Activated naive CD8-positive, alpha-beta T cell treated with anti-CD3 and anti-CD28 coated beads, Interleukin-2, amount 10 ng/mL, durations not matched to agents 7 days and 5 days (primary cell): ENCODE measurements around the gene TMEM26. TPM values are rescaled to one million over a fixed set of nuclear protein-coding genes. Genes with fewer than 3 reads are reported as not detected.
A peak's percentile ranks its signal among the peaks of the same experiment; 100 is the strongest.
"Not testable (repeated sequence)": the region's sequence is repeated elsewhere in the genome, so short reads cannot be mapped to it uniquely, and the experiment has no call there.

Source experiments
- ATAC-seq: fragments of 150-1000 bp; cut with Tn5 transposase; one replicate; pipeline ENCODE4 v1.10.0; 2021; ENCODE audit warnings: low read depth, moderate library complexity
- POLR2A ChIA-PET: fragments of 350-600 bp; sonication (Branson Sonifier 250); formaldehyde crosslinking; loops from one replicate; lab custom pipeline; 2021; ENCODE audit warnings: antibody characterized with exemption; lab: Charles Lee
- DNase-seq: peaks from one replicate; pipeline ENCODE4 v3.0.0; 2021
- H3K27ac Mint-ChIP-seq: one replicate; pipeline ENCODE4 v1.8.0; 2022; ENCODE audit warnings: mild to moderate bottlenecking, mixed read lengths
- H3K27me3 Mint-ChIP-seq: one replicate; pipeline ENCODE4 v1.8.0; 2022; ENCODE audit warnings: mild to moderate bottlenecking, moderate library complexity, mixed read lengths
- H3K36me3 Mint-ChIP-seq: one replicate; pipeline ENCODE4 v1.8.0; 2021; ENCODE audit warnings: mild to moderate bottlenecking, mixed read lengths
- H3K4me1 Mint-ChIP-seq: one replicate; pipeline ENCODE4 v1.8.0; 2021; ENCODE audit warnings: mixed read lengths
- H3K4me3 Mint-ChIP-seq: one replicate; pipeline ENCODE4 v1.8.0; 2022; ENCODE audit warnings: mild to moderate bottlenecking, moderate library complexity, mixed read lengths
- H3K9me3 Mint-ChIP-seq: one replicate; pipeline ENCODE4 v1.8.0; 2021; ENCODE audit warnings: mixed read lengths
- total RNA-seq, 2 experiments: library from RNA; stranded (reverse); gene quantifications; one replicate each; pipeline ENCODE4 v1.2.3, GENCODE V29; 2021

Gene TMEM26
- total RNA-seq, 2 experiments from 2014 or later, result not detected

DNA sequence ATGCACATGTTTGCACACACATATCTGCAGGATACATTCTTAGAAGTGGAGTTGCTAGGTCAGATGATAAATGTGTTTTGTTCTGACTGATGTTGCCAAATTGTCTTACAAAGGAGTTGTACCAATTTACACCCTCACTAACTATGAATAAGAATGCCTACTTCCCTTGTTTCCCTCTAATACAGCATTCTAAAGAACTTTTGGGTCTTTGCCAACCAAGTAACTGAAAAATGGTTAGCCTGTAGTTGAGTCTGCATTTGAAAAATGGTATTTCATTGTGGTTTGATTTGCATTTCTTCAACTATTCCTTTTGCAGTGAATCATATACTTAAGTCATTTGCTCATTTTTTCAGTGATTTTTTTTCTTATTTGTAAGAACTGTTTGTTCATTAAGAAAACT lies 48.4 kb downstream of the TMEM26 start:
- ATAC-seq (no peak), DNase-seq (no peak)
- Mint-ChIP-seq H3K9me3 (no peaks in the 10 kb centered on the region), H3K4me3 (no peak overlapping the region), H3K4me1 (no peaks in the 10 kb centered on the region), H3K27me3 (peaks cover 2% of the 10 kb centered on the region), H3K36me3 (no peaks in the 10 kb centered on the region), H3K27ac (no peak overlapping the region)
- POLR2A ChIA-PET, result no interaction called here

DNA sequence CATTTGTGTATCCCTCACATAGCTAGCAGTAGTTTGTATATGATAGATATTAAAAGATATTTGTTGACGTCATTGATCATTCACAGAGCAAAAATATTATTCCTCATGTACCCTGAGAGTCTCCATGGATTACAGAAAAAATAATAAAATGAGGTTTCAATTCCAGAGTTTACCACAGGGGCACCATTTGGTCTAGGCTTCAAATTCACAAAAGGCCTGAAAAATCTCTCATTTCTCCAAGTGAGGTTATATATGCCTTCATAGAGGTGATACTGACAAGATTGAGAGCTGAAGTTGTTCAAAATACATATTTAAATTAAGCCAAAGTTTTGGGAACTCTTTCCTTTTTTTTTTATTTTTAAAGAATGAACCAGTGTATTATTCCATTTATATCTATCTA lies 52.7 kb downstream of the TMEM26 start:
- no peaks in the 10 kb centered on the region for H3K27me3 Mint-ChIP-seq
- ATAC-seq, result no peak
- no peak for DNase-seq
- H3K4me1 Mint-ChIP-seq, result peaks cover 4% of the 10 kb centered on the region
- peaks cover 3% of the 10 kb centered on the region for H3K36me3 Mint-ChIP-seq
- no peak overlapping the region for H3K27ac Mint-ChIP-seq
- POLR2A ChIA-PET, result no interaction called here
- no peak overlapping the region for H3K4me3 Mint-ChIP-seq
- H3K9me3 Mint-ChIP-seq, result no peaks in the 10 kb centered on the region

DNA sequence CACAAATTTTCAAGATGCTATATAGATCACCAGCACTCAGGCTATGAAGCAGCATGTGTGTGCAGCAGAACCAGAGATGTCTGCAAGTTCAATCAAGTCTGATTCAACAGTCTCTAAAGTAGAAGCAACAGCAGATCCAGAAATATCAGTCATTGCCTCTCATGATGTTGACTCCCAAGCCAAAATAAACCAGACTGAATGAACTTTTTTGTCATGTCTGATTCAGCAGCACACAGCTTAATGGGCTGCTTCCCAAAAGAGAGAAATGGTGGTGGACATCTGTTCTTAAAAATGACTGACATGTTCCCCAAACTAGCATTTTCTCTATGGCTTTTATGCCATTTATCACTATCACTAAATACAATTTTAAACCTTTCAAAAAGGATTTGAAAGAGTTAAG lies 53.8 kb downstream of the TMEM26 start:
- Mint-ChIP-seq H3K27ac (no peak overlapping the region), H3K27me3 (no peaks in the 10 kb centered on the region), H3K36me3 (peaks cover 3% of the 10 kb centered on the region), H3K4me1 (peaks cover 4% of the 10 kb centered on the region), H3K9me3 (no peaks in the 10 kb centered on the region), H3K4me3 (no peak overlapping the region)
- ATAC-seq, result no peak
- no peak for DNase-seq
- POLR2A ChIA-PET, result no interaction called here

DNA sequence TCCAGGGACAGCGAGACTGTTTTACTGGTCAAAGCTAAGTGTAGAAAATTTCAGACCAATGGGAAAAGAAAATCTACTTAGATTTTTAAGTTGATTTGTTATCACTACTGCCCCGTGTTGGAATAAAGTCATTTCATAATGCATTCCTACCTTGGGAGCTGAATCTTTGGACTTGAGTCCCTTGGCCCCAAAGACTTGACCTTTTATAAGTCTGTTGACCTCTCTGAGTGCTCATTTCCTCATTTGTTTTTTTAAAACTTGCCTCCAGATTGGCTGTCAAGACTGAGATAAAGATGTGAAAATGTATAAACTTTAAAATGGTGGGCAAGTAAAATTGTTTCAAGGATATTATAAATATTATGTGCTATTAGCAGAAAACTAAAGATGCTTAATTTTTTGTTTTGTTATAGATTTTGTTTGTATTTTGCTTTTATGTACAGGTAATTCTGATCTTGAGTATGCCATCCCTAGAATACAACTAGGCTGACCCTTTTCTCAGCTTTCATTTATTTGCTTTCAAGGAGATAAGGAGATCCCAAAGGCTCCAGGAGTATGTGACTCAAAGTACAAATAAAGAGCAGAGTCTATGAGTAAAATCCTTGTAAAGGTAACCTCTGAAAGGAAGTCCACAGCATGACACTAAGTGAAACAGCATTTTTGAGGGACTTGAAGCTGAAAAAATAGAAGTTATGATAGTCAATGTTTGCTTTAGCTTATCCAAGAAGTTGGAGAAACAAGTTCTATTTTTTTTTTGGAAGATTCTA lies 54.6 kb downstream of the TMEM26 start:
- Mint-ChIP-seq H3K27ac (no peak overlapping the region), H3K4me3 (no peak overlapping the region), H3K4me1 (peaks cover 4% of the 10 kb centered on the region), H3K27me3 (no peaks in the 10 kb centered on the region), H3K9me3 (peaks cover 2% of the 10 kb centered on the region), H3K36me3 (peaks cover 3% of the 10 kb centered on the region)
- DNase-seq (no peak), ATAC-seq (no peak)
- POLR2A ChIA-PET, result no interaction called here

DNA sequence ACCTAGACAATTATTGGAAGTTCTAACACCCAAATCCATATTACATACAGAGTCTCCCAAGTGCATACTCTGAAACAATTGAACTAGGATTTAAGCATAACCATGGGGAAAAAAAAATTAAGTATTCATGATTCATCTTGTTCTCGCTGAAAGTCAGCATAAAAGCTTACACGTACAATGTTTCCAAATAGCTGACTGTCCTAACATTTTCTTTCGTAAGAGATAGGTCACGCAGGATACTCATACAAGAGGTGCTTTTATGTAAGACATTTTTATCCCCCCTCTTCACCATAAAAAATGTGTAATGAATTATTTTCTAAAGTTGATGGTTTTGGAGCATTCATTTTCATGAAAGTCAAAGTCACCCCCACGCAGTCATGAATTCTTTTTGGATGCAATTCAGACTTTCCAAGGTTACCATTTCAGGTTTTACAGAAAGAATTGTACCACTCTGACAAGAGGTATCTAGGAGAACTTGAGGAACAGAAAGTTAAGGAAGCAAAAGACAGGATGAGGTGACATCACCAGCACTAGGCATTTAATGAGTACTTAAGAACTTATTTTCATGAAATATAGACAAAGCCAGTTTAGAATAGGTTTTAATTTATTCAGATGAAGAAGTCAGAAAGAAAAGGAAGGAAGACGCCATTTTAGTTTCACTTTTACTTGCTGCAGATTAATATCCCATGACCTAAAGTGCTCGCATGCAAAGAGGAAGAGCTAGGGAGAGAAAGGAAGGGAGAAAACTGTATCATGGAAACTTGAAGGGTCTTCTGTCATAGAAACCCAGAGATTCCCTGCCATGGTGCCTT lies 55.8 kb downstream of the TMEM26 start:
- ATAC-seq (peak; percentile 56), DNase-seq (no peak)
- Mint-ChIP-seq H3K9me3 (peaks cover 2% of the 10 kb centered on the region), H3K27me3 (peaks cover 5% of the 10 kb centered on the region), H3K27ac (peak overlapping the region; percentile 57), H3K4me1 (peaks cover 4% of the 10 kb centered on the region), H3K36me3 (peaks cover 3% of the 10 kb centered on the region), H3K4me3 (peak overlapping the region; percentile 77)
- POLR2A ChIA-PET, result no interaction called here

DNA sequence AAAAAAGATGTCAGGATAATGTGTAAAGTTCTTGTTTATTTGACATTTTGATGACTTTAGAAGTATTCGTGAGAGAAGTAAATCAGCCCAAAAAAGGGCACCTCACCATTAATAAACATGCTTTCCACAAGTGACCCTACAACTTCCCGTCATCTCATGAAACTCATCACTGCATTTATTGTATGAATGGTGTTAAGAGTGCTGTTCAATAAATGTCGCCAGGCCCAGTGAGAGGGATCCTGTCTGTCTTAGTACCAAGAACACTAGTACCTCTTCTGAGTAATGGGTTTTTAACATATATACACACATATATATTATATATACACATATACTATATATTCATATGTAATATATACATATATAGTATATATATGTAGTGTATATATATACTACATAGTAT lies 61.9 kb downstream of the TMEM26 start:
- POLR2A ChIA-PET, result no interaction called here
- Mint-ChIP-seq H3K27ac (no peak overlapping the region), H3K27me3 (peaks cover 5% of the 10 kb centered on the region), H3K9me3 (peaks cover 2% of the 10 kb centered on the region), H3K4me1 (no peaks in the 10 kb centered on the region), H3K36me3 (no peaks in the 10 kb centered on the region), H3K4me3 (no peak overlapping the region)
- no peak for ATAC-seq
- no peak for DNase-seq

DNA sequence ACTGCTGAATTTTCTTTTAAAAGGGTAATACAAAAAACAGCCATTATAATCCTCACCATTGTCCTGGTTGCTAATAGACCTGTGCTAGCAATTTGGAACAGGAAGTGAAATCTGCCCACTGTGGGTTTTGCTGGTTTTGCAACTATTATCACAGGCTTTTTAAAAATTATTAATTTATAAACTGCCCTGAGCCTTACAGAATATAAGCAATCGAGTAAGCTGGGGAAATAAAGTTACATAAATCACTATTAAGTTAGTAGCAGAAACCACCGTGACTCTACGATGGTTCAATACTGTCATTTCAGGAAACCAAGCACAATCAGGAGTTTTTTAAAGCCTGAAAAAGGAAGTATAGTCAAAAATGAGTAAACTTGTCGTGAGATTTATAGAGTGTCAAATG lies 62.3 kb downstream of the TMEM26 start:
- ATAC-seq, result no peak
- peaks cover 5% of the 10 kb centered on the region for H3K27me3 Mint-ChIP-seq
- no peak overlapping the region for H3K27ac Mint-ChIP-seq
- POLR2A ChIA-PET, result no interaction called here
- no peak for DNase-seq
- no peaks in the 10 kb centered on the region for H3K4me1 Mint-ChIP-seq
- no peaks in the 10 kb centered on the region for H3K36me3 Mint-ChIP-seq
- no peak overlapping the region for H3K4me3 Mint-ChIP-seq
- H3K9me3 Mint-ChIP-seq, result peaks cover 2% of the 10 kb centered on the region

DNA sequence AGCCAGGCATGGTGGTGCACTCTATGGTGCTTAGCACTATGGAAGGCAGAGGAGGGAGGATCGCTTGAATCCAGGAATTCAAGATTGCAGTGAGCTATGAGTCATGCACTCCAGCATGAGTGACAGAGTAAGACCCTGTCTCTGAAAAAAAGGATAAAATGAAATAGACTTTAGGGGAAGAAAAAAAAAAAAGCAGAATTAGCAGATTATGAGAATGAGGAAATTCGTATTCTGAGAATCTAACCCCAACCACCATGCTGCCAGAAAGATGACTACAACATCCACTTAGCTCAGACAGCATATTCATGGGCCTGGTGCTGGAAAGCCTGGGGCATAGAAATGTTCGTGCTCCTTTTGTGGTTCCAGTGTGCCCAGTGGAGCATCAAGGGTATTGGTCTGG lies 63.3 kb downstream of the TMEM26 start:
- H3K9me3 Mint-ChIP-seq, result peaks cover 2% of the 10 kb centered on the region
- no peaks in the 10 kb centered on the region for H3K4me1 Mint-ChIP-seq
- no peak overlapping the region for H3K27ac Mint-ChIP-seq
- no peak overlapping the region for H3K4me3 Mint-ChIP-seq
- DNase-seq (no peak), ATAC-seq (no peak)
- POLR2A ChIA-PET, result no interaction called here
- H3K27me3 Mint-ChIP-seq, result peaks cover 5% of the 10 kb centered on the region
- H3K36me3 Mint-ChIP-seq, result no peaks in the 10 kb centered on the region

DNA sequence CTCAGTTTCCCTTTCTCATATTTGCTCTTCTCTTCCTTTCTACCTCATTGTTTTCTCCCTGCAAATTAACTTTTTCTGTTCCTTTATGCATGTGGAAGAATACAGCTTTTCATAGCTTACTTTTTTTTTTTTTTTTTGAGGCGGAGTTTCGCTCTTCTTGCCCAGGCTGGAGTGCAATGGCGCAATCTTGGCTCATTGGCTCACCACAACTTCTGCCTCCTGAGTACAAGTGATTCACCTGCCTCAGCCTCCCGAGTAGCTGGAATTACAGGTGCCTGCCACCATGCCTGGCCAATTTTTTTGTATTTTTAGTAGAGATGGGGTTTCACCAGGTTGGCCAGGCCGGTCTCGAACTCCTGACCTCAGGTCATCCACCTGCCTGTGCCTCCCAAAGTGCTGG lies 64.2 kb downstream of the TMEM26 start:
- H3K36me3 Mint-ChIP-seq, H3K9me3 Mint-ChIP-seq, H3K27ac Mint-ChIP-seq, DNase-seq, H3K4me1 Mint-ChIP-seq, POLR2A ChIA-PET, H3K4me3 Mint-ChIP-seq, ATAC-seq, H3K27me3 Mint-ChIP-seq: not testable (repeated sequence)

DNA sequence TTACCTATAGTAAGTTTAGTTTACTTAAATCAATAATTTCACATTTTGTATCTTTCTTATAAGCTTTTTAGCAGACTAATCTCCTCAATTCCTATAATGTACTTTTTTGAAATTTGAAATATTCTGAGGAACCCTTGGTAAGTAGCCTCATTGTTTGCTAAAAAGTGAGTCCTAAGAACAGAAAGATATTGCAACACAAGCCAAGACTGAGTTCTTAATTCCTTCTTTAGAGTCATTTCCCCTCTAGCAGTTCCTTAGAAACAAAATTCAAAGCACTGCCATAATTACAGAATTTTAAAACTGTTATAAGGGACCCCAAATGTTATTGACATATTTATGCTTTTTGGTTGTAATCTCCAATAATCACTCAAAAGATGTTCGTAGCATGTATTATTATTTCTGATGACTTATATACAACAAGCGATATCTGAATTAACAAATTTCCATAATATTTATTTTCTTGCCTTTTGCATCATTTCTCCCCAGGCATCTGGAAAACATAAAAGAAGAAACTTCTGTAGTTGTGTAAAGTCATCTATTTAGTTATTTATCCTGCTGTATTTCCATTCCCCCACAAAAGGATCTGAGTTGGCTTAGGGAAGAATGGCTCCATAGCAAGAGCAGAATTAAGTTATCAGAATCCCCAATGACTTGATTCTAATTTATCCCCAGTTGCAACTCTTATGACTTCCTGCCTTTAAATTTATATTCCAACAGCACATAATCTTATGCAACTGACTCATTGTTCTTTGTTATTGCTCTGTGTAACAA lies 67.8 kb downstream of the TMEM26 start:
- Mint-ChIP-seq H3K27me3 (no peaks in the 10 kb centered on the region), H3K9me3 (peaks cover 1% of the 10 kb centered on the region), H3K4me1 (no peaks in the 10 kb centered on the region), H3K4me3 (no peak overlapping the region), H3K27ac (no peak overlapping the region), H3K36me3 (no peaks in the 10 kb centered on the region)
- ATAC-seq (no peak), DNase-seq (no peak)
- POLR2A ChIA-PET, result no interaction called here

DNA sequence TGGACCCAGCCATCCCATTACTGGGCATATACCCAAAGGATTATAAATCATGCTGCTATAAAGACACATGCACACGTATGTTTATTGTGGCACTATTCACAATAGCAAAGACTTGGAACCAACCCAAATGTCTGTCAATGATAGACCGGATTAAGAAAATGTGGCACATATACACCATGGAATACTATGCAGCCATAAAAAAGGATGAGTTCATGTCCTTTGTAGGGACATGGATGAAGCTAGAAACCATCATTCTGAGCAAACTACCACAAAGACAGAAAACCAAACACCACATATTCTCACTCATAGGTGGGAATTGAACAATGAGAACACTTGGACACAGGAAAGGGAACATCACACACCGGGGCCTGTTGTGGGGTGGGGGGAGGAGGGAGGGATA lies 72.0 kb downstream of the TMEM26 start:
- POLR2A ChIA-PET, H3K27ac Mint-ChIP-seq: not testable (repeated sequence)

DNA sequence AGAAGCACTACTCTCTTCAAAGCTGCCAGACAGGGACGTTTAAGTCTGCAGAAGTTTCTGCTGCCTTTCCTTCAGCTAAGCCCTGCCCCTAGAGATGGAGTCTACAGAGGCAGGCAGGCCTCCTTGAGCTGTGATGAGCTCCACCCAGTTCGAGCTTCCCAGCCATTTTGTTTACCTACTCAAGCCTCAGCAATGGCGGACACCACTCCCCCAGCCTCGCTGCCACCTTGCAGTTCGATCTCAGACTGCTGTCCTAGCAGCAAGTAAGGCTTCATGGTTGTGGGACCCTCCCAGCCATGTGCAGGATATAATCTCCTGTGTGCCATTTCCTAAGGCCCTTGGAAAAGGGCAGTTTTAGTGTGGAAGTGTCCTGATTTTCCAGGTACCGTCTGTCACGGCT lies 74.3 kb downstream of the TMEM26 start:
- H3K27ac Mint-ChIP-seq, result no peak overlapping the region
- H3K9me3 Mint-ChIP-seq, result peaks cover 1% of the 10 kb centered on the region
- POLR2A ChIA-PET, result no interaction called here

More for the DNA sequence above, 72.0 kb downstream of the TMEM26 start:
- DNase-seq, ATAC-seq, H3K9me3 Mint-ChIP-seq, H3K36me3 Mint-ChIP-seq, H3K4me1 Mint-ChIP-seq, H3K27me3 Mint-ChIP-seq, H3K4me3 Mint-ChIP-seq: not testable (repeated sequence)

DNA sequence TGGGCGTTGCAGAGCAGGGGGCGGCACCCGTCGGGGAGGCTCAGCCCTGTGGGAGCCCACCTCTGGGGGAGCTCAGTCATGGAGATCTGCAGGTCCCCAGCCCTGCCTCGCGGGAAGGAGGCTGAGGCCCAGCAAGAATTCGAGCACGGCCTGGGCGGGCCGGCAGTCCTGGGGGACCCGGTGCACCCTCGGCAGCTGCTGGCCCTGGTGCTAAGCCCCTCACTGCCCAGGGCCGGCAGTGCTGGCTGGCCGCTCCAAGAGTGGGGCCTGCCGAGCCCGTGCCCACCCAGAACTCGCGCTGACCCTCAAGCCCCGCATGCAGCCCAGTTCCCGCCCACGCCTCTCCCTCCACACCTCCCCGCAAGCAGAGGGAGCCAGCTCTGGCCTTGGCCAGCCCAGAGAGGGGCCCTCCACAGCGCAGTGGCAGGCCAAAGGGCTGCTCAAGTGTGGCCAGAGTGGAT lies 76.2 kb downstream of the TMEM26 start:
- H3K4me1 Mint-ChIP-seq, result no peaks in the 10 kb centered on the region
- no peaks in the 10 kb centered on the region for H3K27me3 Mint-ChIP-seq
- ATAC-seq (no peak), DNase-seq (no peak)
- H3K36me3 Mint-ChIP-seq, result no peaks in the 10 kb centered on the region
- H3K27ac Mint-ChIP-seq, result no peak overlapping the region
- POLR2A ChIA-PET, result no interaction called here
- no peak overlapping the region for H3K4me3 Mint-ChIP-seq
- H3K9me3 Mint-ChIP-seq, result no peaks in the 10 kb centered on the region

More for the DNA sequence above, 74.3 kb downstream of the TMEM26 start:
- DNase-seq (no peak), ATAC-seq (no peak)
- no peaks in the 10 kb centered on the region for H3K27me3 Mint-ChIP-seq
- H3K4me1 Mint-ChIP-seq, result no peaks in the 10 kb centered on the region
- H3K4me3 Mint-ChIP-seq, result no peak overlapping the region
- no peaks in the 10 kb centered on the region for H3K36me3 Mint-ChIP-seq
